Nucleus accumbens (tissue), 56 donors: Measurements from ENCODE around the gene TTI1.
A peak's percentile ranks its signal among the peaks of the same experiment; 100 is the strongest.

ENCODE experiments used
- DNase-seq, 56 donors: peaks; one replicate each; lab custom pipeline; 2025; lab: John Stamatoyannopoulos, UW

Gene TTI1

DNA sequence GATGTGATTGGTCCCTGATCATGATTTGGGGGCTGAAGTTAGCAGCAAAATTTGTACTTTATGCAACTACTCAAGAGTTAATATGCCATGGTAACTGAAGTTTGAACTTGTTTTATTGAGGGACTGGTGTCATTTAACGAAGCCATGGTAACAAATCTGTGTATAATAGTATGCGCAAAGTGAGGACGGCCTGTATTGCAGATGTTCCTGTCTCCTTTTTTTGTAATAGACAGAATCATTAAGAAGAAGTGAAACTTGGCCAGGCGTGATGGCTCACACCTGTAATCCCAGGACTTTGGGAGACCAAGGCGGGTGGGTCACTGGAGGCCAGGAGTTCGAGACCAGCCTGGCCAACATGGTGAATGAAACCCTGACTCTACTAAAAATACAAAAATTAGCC is 22.6 kb upstream of the TTI1 start:
- no peak for DNase-seq

DNA sequence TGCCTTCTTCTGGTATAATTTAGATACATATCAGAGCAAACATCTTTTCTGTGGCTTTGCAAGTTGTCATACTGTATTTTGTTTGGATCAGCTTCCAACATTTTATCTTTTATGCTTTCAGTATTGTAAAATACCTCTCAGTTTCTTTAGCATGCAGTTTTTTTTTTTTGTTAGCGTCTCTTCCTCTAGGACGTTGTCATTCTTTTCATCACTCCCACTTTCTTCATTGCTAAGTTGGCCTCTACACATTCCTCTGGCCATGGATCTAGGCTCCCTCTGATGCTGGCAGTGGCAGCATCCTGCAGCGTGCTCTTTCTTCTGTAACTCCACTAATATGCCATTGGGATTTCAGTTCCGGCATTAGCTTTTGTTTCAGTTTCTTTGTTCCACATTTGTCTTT is 22.0 kb upstream of the TTI1 start:
- no peak for DNase-seq

DNA sequence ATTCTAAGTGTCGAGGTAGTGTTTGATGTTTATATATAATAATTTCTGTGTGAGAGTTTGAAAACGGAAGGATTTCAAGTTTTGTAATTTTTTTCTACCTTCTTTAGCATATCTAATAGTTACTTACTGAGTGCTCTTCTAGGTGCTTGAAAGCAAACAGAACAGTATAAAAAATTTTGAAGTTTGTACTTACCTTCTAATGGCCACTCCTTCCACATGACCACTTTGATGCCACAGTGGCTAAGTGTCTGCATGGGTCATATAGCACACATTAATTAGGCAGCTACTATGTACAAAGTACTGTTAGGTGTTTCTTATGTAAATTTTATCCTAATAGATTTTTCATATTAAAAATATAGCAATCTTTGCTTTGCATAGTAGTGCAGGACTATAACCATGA is 21.4 kb upstream of the TTI1 start:
- DNase-seq: no peak

DNA sequence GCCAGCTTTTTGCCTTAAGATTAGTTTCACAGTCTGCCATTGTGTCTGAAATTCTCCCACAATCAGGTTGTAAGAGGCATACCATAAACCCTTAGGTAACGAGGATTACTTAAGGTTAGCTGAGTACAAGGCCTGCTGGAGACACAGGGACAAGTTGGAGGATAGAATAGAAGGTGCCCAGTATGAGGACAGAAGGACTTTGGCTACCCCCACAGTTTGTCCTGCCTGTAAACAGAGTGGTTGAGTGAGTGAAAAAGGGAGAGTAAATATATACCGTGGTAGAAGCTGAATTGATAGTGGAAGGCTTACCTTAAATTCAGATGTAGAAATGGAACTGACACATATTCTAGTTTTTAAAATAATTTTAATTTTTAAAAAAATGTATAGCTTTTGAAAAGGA is 19.6 kb upstream of the TTI1 start:
- DNase-seq: no peak

DNA sequence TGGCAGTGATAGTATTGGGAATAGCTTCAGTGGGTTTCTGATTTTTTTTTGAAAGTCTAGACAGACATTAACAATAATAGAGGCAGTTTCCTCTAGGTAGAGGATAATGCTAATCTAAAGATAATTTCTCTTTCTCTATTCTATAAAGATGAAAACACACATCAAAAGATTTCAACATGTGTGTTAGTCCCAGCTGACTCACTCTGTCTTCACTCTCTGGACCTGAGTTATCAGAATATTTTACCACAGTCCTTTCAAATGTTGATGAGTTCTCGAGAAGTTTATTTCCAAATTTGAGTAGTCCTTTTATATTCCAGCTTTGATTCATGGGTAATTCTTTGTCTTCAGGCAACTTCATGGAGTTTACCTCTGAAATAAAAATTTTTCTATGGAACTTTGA is 17.4 kb upstream of the TTI1 start:
- no peak for DNase-seq

DNA sequence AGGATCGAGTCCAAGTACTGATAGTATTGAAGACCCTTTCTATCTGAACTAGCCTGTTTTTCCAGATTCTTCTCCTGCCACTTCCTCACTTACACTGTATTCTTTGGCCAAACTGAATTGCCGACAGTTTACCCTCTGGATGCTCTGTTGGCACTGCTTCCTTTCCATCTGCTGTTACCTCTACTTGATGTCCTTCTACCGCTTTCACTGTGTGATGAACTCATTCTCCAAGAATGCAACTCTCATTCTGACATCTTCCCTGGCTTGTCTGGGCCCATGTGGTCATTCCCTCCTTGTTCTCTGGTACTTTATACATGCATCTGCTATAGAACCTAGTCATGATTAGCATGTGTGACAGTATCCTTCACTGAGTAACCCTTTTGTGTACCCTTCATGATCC is 16.5 kb upstream of the TTI1 start:
- DNase-seq: no peak

DNA sequence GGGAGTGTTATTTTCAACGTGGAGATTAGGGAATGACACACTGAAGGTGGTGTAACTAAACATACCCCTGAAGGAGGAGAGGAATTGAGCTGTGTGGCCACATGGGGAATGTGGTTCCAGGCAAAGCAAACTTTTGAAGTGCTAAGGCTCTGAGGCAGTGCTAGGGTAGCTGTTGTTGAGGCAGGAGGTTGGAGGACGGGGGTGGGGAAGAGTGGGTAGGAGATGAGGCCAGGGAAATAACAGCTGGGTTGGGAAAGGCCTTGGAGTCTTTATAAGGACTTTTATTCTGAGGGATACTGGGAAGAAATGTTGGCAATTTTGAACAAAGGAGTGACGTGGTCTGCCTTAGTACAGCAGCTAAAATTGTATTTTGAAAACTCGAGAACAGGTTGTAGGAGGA is 13.3 kb upstream of the TTI1 start:
- DNase-seq: no peak

DNA sequence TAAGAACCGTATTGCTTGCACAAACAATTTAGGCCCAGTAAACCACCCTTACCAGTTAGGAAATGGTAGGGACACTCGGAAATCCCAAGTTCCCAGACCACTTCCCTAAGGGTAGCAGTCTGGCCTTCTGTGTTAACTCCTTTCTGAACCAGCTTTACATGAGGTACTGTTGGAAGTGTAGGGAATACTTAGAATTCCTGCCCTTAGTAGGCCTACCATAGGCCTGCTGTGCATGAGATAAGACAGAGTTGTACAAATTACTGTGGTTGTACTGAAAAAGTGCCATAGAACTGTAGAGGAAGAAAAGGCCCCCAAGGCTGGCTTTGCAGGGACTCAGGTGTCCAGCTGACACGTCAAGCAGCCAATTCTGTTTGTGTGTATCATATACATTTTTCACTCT is 11.4 kb upstream of the TTI1 start:
- no peak for DNase-seq

DNA sequence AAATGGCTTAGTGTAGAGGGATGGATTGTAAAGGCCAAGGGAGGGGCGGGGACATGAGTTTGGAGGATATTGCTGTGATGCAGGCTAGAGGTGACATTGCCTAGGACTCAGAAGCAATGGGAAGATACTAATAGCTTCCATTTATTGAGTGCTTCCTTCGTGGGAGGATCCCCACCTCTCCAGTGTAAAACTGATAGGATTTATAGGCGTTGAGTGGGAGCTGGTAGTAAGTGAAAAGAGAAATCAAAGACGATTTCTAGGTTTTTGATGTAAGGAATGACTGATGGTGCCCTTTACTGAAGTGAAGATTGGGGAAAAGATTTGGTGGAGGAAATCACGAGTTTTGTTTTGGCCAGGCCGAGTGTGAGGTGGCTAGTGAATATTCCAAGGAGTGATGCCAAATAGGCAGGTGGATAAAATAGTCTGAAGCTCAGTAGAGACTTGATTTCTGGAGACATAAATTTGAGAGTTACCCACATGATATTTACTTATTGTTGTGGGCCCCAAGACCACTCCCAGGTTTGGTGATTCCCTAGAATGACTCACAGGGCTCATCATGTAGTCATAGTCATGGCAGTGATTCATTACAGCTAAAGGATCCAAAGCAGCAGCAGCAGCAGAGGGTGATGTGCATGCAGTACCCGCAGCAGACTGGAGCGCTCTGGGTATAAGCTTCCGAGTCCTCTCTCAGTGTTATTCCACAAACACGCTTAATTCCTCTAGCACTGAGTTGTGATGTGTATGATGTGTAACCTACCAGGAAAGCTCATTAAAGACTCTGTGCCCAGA is 10.4 kb upstream of the TTI1 start:
- peak in 20 of 56 donors; percentile 1 to 69 (median 17) for DNase-seq

DNA sequence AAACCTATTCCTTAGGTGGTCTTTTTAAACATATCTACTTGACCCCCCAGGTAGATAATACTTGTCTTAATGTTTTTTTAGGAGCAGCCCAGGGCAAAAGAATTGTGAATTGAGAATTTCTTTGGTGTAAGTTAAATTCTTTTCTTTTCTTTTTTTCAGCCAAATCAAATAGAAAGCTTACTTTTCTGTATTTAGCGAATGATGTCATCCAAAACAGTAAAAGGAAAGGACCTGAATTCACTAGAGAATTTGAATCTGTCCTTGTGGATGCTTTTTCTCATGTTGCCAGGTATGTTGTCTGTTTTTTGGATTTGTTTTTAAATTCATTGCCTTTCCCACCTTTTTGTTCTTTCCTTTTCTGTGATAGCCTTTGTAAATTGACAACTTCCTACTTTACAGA is 7.0 kb upstream of the TTI1 start:
- no peak for DNase-seq

DNA sequence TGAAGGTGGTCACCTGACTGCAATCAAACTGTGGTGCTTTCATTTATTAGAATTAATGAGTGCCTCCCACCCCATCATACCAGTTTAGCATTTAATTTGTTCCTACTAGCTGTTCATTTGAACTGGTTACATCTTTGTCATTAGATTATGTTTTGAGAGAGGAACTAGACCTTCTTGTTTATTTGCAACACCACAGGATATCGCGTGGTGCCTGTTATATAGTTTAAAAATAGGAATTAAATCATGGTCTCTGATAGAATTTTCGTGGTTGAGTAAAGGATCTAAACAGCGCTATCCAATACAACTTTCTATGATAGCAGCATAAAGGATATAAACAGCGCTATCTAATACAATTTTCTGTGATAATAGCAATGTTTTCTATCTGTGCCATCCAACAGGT is 3.1 kb upstream of the TTI1 start:
- DNase-seq: no peak

DNA sequence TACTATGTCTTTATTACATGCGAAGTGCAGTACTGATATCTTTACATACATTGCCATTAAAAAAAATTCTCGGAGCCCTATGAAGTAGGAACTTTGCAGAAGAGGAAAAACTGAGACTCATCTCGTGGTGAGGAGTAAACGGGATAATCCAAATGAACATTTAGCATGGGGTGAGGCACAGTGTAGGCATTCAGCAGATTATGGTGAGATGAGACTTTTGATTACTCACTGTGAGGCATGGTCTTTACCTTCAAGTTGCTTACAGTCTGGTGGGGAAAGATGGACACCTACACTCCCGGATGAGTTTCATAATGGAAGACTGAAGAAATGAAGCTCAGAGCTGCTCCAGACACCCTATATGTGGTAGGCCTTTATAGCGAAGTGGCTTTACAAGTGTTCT is 1.7 kb upstream of the TTI1 start:
- no peak for DNase-seq

DNA sequence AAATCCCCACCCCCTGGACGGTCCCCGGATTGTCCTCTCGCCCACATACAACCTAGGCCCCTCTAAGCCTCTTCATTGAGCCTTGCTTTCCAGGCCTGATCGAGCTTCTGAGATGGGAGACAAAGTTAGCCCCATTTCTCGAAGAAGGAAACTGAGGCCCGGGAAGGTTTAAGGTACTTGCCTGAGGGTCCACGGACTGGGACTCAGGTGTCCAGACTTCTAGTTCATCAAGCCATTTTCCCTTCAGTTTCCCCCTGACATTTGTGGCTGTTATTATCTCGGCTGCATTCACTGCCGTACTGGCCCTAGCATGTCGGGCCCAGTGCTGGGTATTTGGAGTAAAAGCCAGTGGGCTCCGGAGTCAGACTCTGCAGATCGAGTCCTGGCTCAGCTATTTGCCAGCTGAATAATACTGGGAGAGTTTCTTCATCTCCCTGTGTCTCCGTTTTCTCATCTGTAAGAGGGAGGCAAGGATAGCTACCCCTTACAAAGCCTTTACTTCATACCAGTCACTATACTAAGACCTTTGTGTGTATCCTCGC is 923 bp upstream of the TTI1 start:
- DNase-seq: no peak

DNA sequence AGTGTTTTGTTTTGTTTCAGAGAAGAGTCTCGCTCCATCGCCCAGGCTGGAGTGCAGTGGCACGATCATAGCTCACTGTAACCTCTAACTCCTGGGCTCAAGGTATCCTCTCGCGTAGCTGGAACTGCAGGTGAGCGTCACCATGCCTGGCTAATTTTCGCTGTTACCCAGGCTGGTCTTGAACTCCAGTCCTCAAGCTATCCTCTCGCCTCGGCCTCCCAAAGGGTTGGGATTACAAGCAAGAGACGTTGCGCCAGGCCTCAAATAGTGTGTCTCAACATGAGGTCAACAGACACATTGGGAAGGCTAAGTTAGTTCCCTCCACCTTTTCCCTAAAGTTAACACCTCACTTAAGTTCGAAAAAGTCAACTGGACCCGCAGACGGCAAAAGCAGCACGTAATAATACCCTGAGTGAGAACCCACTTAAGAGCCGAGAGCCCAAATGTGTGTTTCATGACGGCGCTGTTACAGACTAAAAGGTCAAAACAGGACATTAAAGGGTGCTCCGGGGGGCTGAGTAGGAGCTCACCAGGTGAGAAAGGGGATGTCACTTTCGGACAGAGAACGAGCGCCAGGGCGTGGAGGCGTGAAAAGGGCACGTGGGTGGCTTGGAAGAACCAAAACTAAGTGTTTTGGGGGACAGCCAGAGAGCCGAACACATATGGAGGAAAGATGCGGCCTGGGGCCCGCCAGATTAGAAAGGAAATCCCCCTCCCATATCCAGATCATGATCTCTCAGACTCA is 499 bp downstream of the TTI1 start:
- DNase-seq: peak in 8 of 56 donors; percentile 53 to 69 (median 58)

DNA sequence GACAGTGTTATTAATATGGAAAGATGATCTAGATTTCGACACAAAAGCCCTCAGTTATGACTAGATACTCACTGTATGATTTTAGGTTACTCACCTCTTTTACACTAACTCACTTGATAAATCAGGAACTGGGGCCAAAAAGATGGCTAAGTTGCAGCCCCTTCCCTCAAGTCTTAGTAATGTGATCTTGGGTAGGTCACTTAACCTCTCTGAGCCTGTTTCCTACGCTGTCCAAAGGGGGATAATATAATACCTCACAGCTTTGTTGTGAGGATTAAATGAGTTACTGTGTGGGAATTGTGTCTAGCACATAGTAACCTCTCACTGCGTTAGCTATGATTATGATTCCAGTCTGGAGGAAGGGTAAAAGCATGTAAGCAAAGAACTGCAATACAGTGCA is 1.3 kb downstream of the TTI1 start:
- no peak for DNase-seq

DNA sequence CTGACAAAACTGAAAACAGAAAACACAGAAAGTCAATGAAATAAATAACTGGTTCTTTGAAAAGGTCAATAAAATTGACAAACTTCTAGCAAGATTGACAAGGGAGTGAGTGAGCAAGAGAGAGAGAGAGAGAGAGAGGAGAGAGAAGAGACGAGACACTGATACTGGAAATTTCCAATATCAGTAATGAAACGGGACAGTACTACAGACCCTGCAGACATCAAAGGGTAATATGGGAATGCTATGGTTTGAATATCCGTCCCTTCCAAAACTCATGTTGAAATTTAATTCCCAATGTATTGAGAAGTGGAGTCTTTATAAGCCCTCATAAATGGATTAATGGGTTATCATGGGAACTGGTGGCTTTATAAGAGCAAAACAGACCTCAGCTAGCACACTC is 3.8 kb downstream of the TTI1 start:
- no peak for DNase-seq

DNA sequence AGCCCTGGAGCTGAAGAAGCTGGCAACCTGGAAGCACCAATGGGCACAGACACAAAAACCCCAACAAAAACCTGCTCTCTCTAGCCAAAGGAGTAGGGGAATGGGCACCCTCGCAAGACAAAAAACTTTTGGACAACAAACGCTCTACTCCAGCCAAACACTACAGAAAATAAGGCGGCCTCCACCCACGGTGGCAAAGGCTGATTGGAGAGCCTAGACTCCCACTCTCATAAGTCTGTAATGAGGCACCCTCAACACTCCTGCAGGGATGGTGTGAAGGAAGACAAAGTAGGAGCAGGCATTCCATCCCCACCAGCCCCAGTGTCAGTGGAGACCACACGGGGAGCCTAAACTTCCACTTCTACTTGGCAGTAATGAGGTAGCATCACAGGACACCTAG is 8.8 kb downstream of the TTI1 start:
- no peak for DNase-seq

DNA sequence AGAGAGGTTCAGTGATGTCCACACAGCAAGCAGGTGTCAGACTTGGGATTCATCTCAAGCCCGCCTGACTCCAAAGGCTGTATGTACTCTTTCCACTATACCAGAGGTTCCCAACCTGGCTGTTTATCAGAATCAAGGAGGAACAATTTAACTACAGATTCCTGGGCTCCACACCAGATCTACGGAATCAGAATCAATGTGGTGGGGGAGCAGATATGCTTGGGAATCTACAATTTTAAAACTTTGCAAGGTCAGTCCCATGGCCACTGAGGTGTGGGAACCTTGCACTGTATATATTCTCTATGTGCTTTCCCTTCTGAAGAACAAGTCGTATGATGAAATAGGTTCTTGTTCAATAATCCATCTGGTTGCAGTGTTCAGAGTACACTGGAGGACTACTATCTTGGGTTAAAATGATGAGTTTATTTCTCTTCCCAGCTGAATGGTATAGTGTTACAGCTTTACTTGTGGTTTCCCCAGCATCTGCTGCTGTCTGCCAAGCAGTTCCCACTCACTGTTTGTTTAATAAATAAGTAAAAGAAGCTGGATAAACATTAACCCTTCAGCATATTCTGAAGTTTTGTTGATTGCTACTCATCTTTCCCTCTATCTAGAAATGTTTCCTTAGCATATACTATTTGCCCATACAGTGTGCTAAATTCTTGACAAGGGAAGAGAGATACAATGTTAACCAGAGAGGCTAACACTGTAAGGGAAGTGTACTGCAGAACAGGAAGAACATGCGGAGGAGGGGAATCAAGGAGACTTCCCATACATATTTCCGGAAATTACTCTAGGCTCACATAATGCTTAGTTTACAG is 9.9 kb downstream of the TTI1 start:
- no peak for DNase-seq

DNA sequence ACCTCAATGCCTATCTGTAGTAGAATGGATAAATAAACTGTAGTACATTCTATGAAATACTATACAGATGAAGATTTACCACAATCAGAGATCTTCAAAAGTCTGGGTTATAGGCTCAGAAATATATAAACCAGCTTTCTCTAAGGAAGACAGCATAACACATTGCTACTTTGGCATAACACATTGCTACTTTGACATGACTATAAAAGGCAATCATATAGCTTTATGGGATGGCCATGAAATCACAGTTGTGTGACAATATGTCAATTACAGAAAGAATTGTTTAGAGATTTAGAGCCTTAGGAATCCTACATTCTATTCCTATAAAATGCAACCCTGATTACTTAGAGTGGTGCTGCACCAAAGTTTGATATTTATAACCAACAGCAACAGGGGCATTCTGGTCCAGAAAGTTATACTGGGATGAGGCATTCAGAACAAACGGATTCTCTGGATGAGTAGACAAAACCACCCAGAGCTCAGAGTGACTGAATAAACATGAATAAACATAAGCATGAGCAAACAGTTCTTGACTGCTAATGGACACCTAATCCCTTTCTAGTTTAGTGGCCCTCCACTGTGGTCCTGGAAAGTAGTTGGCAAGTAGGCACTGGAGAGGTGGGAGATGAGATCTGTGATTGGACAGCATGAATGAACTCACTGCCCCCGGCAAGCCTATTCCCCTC is 12.0 kb downstream of the TTI1 start:
- DNase-seq: no peak

DNA sequence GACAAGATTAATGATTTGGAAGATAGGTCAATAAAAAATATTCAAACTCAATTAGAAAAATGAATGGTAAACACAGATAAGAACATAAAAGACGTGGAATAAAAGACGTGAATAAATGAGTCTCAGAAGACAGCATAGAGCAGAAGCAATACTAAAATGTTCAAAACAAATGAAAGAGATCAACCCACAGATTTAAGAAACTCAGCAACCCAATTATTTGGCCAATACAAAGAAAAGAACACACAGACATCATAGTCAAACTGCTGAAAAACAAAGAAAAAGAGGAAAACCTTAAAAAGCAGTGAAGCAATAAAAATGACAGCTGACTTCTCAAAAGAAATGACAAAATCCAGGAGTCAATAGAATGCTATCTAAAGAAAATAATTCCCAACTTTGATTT is 14.9 kb downstream of the TTI1 start:
- no peak for DNase-seq

DNA sequence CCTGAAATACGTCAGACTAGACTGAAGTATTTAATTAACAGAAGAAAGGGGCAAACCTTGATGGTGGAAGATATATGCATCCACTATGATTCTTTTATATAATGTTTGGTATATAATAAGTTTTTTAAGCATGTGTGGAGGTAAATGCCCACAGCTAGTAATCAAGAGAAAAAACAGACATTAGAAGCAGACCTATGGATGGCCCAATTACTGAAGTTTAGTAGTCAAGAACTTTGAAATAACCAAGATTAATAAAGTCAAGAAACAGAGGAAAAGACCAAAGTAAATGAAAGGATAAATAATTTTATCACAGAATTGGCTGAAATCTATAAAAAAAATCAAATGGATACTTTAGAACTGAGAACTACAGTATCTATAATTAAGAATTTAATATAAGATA is 15.3 kb downstream of the TTI1 start:
- DNase-seq: no peak
